HG03135 (cell line): ENCODE results near the gene DSG2.
A peak's percentile ranks its signal among the peaks of the same experiment; 100 is the strongest.

Experiments used
- ATAC-seq: cut with Tn5 transposase; IDR thresholded peaks from one replicate; pipeline ENCODE4 v1.9.1; 2021; ENCODE audit warnings: mild to moderate bottlenecking, moderate library complexity; ENCODE audit not compliant: unreplicated experiment

The DSG2 gene

GRCh38 chr18:31551883-31552282 is 53.9 kb downstream of the DSG2 start:
- ATAC-seq: no peak

DNA sequence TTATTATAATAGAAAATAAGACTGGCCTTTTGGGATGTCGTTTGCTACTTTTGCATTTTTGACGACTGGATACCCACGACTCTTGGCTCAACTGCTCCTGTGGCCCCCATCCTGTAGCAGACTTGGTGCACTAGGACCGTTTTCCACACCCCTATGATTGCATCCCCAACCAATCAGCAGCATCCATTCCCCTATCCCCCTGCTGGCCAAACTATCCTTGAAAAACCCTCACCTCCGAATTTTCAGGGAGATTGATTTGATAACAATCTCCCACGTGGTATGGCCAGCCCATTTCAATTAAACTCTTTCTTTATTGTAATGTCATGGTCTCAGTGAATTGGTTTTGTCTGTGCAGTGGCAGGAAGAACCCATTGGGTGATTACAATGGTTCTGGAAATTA is 55.8 kb downstream of the DSG2 start:
- ATAC-seq: no peak

DNA sequence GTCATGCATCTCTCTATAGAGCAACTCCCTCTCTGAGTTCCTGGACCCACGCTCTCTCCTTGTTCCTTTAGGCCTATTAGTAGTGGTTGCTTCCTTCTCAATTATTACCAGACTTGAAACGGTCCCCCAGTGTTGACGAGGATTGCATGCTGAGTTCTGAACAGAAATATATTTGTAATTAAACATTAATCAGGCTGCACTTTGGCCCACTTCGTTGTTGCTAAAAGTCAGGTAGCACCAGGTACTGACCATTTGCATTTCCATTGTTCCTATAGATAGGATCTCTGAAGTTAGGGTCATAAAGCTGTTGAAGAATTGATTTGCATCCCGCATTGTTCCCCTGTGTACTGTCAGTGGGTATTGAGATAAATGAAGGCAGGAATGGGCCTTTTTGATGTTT is 56.8 kb downstream of the DSG2 start:
- no peak for ATAC-seq

GRCh38 chr18:31555971-31556747 is 58.2 kb downstream of the DSG2 start:
- ATAC-seq: peak; percentile 67

- ATAC-seq: no peak
Observed at GRCh38 chr18:31557446-31557845, 59.5 kb downstream of the DSG2 start.

- ATAC-seq: no peak
Observed at GRCh38 chr18:31558567-31558966, 60.6 kb downstream of the DSG2 start.

DNA sequence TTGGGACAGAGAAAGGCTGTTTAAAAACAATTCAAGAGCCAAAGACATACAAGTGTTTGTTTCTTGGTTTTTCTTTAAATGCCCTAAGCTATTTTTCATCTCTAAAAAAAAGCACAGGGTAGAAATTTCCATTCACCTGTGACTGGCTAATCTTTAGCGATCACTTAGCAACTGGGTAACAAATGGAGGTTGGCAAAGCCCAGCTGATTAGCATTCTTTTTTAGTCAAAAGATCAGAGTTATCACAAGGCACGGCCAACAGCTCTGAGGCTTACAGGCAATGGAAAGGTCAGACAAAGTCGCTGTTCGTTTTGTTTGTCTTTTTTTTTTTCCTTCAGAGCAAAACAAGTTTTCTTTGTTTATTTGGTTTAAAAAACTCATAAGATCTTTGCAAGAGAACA is 64.7 kb downstream of the DSG2 start:
- ATAC-seq: no peak

DNA sequence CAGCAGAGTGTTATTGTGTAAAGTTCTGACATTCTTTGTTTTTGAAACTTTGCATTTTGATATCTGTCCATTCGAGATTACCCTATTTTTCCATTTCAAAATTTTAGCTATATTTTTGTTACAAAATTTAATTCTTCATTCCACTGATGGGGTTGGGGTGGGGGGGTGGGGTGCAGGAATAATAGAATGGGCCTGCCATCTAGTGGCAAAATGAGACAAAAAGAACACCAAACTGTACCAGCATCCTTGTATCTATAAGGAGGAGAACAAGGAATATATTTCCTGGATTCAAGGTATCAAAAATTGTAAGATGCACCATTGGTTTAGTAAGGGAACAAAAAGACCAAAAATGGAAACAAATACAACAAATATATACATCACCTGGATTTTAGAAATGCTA is 65.8 kb downstream of the DSG2 start:
- ATAC-seq: no peak

GRCh38 chr18:31565345-31565744 is 67.4 kb downstream of the DSG2 start:
- no peak for ATAC-seq

DNA sequence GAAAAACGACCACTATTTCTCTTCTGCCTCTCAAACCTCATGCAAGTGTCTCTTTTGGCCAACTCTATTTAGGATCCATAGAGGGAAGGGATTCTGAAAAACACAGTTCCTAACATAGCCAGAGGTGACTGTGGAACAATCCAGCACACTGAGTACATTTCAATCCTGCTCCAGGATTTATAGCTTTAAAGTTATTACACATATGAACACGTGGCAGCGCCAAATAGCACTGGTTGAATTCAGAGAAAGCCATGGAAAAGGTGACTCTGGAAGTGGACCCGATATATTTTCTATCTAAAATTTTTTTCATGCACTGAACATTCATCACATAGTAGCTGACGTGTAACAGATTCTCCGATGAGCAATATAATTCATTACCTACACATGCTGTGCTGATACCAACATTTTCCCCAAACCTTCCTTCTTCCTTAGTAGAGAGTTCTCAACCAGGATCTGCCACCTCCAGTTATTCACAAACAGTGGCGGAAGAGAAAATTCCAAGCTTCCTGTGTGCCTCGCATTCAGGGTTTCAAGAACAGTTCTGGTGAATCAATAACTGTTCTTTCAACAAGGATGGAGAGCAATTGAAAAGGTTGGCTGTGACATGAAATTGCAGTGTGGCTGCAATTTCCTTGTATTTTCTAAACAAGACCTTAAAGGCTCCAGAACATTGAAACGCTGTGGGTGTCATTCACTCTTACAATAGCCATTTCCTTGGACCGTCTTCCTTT is 68.0 kb downstream of the DSG2 start:
- no peak for ATAC-seq

DNA sequence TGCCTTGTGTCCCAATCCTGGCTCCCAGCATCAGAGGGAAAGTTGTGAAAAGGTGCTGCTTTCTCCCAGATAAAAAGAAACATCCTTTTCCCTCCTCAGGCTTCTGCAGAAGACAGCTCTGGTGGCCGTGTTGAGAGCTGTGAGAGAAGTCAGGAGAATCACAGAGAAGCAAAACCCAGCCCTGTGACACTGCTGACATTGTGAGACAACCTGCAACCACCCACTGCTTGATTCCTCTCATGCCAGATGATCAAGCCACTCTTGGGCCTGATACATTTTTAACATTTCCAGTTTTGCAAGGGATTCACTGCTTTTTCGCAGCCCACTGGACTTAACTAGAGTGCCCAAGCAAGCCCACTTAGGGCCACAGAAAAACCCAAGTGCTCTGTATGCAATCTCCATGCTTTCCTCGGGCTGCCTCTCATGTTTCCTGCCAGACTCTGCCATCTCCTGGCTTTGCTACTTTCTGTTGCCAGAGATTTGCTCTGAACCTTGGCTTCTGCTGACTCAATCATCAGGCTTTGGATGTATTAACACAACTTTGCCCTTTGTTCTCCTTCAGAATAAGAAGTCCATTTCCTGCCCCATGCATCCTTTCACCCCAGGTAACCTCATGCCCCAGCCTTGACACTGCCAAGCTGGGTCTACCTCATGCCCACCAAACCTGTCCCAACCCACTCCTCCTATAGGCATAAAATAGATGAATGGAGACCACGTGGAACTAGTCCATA is 68.8 kb downstream of the DSG2 start:
- no peak for ATAC-seq

GRCh38 chr18:31572368-31572767 is 74.4 kb downstream of the DSG2 start:
- no peak for ATAC-seq

DNA sequence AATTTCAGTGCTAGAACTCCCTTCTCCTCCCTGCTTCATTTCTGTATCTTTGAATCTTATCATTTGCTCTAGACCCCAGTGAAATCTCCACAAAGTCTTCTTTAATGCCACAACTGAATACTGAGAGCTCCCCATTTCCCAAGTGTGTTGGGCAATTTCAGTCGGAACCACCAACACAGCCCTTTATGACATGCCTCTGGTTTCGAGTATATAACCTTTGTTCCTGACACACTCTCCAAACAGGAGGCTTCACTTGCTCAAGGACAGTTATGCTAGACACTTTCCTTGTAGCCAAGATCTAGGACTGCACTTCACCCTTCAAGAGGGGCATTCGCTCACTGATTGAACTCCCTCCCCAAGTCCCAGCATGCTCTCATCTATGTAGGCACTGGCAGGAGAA is 75.1 kb downstream of the DSG2 start:
- ATAC-seq: no peak

DNA sequence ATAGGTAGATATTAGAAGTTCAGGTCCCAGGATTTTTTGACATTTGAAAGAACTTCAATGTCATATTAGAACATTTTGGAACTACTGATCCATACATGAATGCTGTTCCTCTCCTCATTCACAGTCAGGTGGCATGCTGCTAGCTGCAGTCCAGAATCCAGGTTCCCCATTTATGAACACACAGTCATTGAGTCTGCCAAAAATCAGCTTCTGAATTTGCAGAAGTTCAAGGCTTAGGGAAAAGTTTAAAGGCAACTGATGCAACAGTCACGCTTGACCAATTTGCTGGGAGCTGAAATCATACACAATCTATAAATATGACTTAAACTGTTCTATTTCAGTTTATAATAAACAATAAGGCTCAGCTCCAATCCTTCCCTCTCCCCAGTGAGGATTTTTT is 76.4 kb downstream of the DSG2 start:
- ATAC-seq: no peak

- no peak for ATAC-seq
Observed at GRCh38 chr18:31575515-31576257, 77.7 kb downstream of the DSG2 start.

DNA sequence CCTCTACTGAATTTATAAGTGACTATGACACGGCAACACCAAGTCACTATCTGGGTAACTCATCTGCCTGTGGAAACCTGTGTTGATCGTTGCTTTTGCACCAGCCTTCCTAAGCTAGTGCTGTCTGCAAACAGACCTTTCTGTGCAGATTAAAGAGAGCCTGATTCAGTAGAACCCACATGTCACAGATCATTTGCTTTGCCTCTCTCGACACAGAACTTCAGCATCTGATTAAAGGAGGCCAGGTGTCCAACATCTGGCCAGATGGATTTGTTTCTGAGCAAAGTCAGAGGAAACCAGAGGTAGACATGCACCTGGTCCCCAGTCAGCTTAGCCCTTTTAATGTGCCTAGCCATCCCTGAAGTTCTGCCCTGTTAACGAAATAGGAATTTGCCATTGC is 78.7 kb downstream of the DSG2 start:
- ATAC-seq: peak; percentile 77

GRCh38 chr18:31577195-31577594 is 79.2 kb downstream of the DSG2 start:
- peak; percentile 30 for ATAC-seq

DNA sequence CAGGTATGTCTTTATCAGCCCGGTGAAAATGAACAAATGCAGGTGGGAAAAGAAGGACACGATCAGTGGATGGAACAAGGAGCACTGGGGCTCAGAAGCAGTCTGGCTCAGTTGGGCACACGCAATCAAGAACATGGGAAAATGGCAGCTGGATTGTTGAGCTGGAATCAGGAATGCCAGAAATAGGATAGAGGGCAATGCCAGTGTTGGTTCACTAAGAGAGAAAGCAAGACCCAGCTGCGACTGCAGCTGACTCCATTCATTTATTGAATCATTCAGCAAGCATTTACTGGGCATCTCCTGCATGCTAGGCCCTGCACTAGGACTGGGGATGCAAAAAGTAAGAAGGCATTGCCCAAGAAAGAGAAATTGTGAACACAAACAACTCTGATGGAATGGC is 80.1 kb downstream of the DSG2 start:
- ATAC-seq: no peak

DNA sequence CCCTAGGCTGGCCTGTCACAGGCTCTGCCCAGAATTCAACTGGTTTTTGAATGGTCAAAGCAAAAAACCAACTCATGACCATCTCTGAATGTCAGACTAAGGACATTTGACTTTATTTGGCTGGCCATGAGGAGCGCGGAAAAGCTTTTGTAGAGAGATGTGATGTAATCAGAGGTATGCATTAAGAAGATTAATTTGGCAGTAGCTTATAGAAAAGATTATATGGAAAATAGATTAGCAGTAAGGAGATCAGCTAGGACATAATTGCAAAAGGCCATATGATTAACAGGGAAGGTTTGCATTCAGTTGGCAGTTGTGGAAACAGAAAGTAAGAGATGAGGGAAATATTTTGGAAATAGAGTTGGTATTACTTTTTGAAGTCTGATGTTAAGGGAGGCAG is 81.4 kb downstream of the DSG2 start:
- no peak for ATAC-seq

DNA sequence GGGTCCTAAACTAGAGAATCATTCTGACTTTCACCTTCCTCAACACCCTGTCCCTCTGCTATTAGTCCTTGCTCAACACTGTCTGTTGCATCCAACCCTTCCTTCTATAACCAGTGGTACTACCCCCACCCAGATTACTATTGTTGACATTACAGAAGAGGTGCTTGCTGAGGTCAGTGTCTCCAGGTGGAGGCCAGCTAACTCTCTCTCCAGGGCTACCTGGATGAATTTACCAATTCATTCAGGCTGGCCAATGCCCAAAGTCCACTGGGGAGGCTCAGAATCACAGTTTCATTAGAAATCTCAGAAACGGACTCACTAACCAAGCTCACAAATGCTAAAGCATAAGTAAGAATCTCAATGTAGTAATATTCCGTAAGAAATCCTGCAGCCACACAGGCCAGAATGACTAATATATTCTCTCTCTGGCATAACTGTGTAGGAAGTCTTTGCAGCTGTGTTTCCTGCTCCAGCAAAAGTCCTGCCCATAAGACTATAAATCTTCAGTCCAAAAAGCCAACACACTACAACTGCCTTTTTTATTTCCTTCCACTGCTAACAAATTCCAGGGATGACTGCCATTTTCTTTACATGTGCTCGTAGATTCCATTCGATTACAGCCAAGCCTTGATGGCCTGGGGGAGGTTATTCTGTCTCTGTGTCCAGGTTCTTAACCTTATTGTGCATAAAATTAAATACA is 83.7 kb downstream of the DSG2 start:
- no peak for ATAC-seq
